GM04503 (cell line): ENCODE data around the gene LSS.
"Not testable (repeated sequence)": the region's sequence is repeated elsewhere in the genome, so short reads cannot be mapped to it uniquely, and the experiment has no call there.

Experiments used
- DNase-seq: peaks from one replicate; pipeline ENCODE4 v3.0.0-alpha.2; 2012; ENCODE audit warnings: low read depth

LSS gene

GRCh38 chr21:46205166-46205565 is 23.4 kb downstream of the LSS start:
- DNase-seq: no peak

GRCh38 chr21:46203203-46203600 is 25.4 kb downstream of the LSS start:
- DNase-seq: no peak

- DNase-seq: no peak
Observed at GRCh38 chr21:46202592-46203202, 25.9 kb downstream of the LSS start.

GRCh38 chr21:46200877-46201803 is 27.4 kb downstream of the LSS start:
- DNase-seq: not testable (repeated sequence)

GRCh38 chr21:46199436-46200373 is 28.9 kb downstream of the LSS start:
- DNase-seq: no peak

GRCh38 chr21:46196733-46197132 is 31.8 kb downstream of the LSS start:
- no peak for DNase-seq

- no peak for DNase-seq
Observed at GRCh38 chr21:46195595-46196195, 32.9 kb downstream of the LSS start.

- DNase-seq: no peak
Observed at GRCh38 chr21:46194374-46195334, 33.9 kb downstream of the LSS start.

GRCh38 chr21:46193829-46194373 is 34.7 kb downstream of the LSS start:
- DNase-seq: no peak

GRCh38 chr21:46191686-46192575 is 36.6 kb downstream of the LSS start:
- DNase-seq: no peak

GRCh38 chr21:46191257-46191685 is 37.3 kb downstream of the LSS start:
- peak; percentile 37 for DNase-seq

- no peak for DNase-seq
Observed at GRCh38 chr21:46190491-46191131, 38.0 kb downstream of the LSS start.

GRCh38 chr21:46189959-46190490 is 38.5 kb downstream of the LSS start:
- no peak for DNase-seq

GRCh38 chr21:46189213-46189958 is 39.2 kb downstream of the LSS start:
- DNase-seq: no peak

- peak; percentile 26 for DNase-seq
Observed at GRCh38 chr21:46188226-46189212, 40.1 kb downstream of the LSS start.

- DNase-seq: no peak
Observed at GRCh38 chr21:46187814-46188213, 40.8 kb downstream of the LSS start.

GRCh38 chr21:46187261-46187660 is 41.3 kb downstream of the LSS start:
- no peak for DNase-seq
